ENCODE measurements around the gene EP400. TPM values are rescaled to one million over a fixed set of nuclear protein-coding genes. Genes with fewer than 3 reads are reported as not detected.

Gene EP400
- total and polyA plus RNA-seq, 8 donors = 33.5 to 49.9 (median 41.4) TPM

DNA sequence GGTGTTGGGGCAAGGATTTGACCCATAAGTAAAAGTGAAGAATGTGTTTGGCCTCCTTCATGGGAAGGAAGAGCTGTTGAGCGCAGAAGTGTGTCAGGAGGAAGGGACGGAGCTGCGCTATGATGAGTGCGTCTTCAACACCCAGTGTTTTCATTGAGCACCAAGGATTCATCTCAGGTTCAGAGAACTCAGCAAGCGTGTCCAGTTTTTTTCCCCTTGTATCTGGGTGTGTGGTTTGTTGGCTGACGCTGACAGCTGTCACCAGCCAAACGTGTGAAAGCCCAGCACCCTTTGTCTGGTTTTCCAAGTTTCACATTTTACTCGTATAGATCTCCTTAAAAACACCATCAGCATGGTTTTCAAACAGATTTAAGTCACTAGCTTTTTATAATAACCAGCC lies 12.3 kb downstream of the EP400 start:
- ATAC-seq = no peak
- Histone ChIP-seq H3K27me3 (no peaks in the 10 kb centered on the region), H3K36me3 (peaks cover 0 to 36% of the 10 kb centered on the region in 2 donors), H3K4me1 (peaks cover 0 to 20% of the 10 kb centered on the region in 2 donors), H3K9me3 (no peaks in the 10 kb centered on the region), H3K27ac (no peak overlapping the region), H3K4me3 (no peak overlapping the region)
- intact Hi-C loops (cut with DNase I) = no loop called here
- DNase-seq = no peak
- TF ChIP-seq, protein P1, sequence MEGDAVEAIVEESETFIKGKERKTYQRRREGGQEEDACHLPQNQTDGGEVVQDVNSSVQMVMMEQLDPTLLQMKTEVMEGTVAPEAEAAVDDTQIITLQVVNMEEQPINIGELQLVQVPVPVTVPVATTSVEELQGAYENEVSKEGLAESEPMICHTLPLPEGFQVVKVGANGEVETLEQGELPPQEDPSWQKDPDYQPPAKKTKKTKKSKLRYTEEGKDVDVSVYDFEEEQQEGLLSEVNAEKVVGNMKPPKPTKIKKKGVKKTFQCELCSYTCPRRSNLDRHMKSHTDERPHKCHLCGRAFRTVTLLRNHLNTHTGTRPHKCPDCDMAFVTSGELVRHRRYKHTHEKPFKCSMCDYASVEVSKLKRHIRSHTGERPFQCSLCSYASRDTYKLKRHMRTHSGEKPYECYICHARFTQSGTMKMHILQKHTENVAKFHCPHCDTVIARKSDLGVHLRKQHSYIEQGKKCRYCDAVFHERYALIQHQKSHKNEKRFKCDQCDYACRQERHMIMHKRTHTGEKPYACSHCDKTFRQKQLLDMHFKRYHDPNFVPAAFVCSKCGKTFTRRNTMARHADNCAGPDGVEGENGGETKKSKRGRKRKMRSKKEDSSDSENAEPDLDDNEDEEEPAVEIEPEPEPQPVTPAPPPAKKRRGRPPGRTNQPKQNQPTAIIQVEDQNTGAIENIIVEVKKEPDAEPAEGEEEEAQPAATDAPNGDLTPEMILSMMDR (IDR thresholded peaks at IDR 0.05) = no peak

GRCh38 chr12:131963381-131963780 lies 13.6 kb downstream of the EP400 start:
- H3K9me3 ChIP-seq = no peaks in the 10 kb centered on the region
- H3K27ac ChIP-seq = no peak overlapping the region
- TF ChIP-seq, protein P1 (IDR thresholded peaks at IDR 0.05) = no peak
- no peak for DNase-seq
- peaks cover 0 to 11% of the 10 kb centered on the region in 2 donors for H3K4me1 ChIP-seq
- no peaks in the 10 kb centered on the region for H3K27me3 ChIP-seq
- ATAC-seq = no peak
- intact Hi-C loops (cut with DNase I) = no loop called here
- H3K36me3 ChIP-seq = peaks cover 0 to 36% of the 10 kb centered on the region in 2 donors
- no peak overlapping the region for H3K4me3 ChIP-seq

DNA sequence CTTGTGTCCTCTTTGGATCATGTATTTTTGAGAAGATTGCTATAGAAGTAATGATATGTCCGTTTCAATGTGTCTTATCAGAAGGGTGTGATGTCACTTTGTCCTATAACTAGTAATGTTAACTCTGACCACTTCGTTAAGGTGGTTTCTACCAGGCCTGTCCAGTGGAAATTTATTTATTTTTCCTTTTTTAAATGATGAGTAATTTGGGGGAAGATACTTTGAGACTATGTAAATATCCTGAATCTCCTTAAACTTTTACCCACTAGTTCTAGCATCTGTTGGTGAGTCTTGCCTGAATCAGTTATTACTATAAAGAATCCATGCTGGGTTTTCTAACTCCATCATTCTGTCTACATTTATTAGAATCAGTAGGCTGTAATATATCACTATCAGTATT lies 15.3 kb downstream of the EP400 start:
- TF ChIP-seq, protein P1 (IDR thresholded peaks at IDR 0.05) = no peak
- no peak for DNase-seq
- H3K9me3 ChIP-seq = no peaks in the 10 kb centered on the region
- H3K4me3 ChIP-seq = no peak overlapping the region
- H3K36me3 ChIP-seq = peaks cover 0 to 34% of the 10 kb centered on the region in 2 donors
- no peaks in the 10 kb centered on the region for H3K27me3 ChIP-seq
- intact Hi-C loops (cut with DNase I) = no loop called here
- no peak for ATAC-seq
- no peak overlapping the region for H3K27ac ChIP-seq
- peaks cover 0 to 12% of the 10 kb centered on the region in 2 donors for H3K4me1 ChIP-seq

DNA sequence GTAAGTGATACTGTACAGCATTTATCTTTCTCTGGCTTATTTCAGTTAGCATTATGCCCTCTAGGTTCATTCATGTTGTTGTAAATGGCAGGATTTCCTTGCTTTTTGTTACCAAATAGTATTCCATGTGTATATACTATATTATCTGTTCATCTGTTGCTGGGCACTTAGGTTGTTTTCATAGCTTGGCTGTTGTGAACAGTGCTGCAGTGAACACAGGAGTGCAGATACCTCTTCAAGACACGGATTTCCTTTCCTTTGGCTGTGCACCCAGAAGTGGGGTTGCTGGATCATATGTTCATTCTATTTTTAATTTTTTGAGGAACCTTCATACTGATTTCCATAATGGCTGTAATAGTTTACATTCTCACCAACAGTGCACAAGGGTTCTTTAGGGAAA lies 21.5 kb downstream of the EP400 start:
- ATAC-seq (no peak), DNase-seq (no peak)
- Histone ChIP-seq H3K9me3 (no peaks in the 10 kb centered on the region), H3K4me1 (peaks cover 0 to 5% of the 10 kb centered on the region in 2 donors), H3K27me3 (no peaks in the 10 kb centered on the region), H3K27ac (no peak overlapping the region), H3K4me3 (no peak overlapping the region), H3K36me3 (peaks cover 0 to 14% of the 10 kb centered on the region in 2 donors)
- TF ChIP-seq, protein P1 (IDR thresholded peaks at IDR 0.05) = no peak
- intact Hi-C loops (cut with DNase I) = no loop called here

DNA sequence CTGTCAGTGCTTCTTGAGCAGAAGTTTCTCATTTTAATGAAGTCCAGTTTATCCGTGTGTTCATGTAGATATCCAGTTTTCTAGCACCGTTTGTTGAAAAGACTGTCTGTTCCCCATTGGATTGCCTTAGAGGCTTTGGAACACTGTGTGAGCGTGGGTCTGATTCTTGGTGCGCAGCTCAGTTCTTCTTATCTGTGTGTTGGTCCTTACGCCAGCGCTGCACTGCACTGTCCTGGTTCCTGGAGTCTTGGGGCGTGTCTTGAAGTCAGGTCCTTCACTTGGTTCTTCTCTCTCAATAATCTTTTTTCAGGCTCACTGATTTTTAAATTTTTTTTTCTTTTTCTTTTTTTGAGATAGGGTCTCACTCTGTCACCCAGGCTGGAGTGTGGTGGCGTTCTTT lies 25.5 kb downstream of the EP400 start:
- intact Hi-C loops (cut with DNase I) = no loop called here
- H3K27me3 ChIP-seq = no peaks in the 10 kb centered on the region
- H3K27ac ChIP-seq = no peak overlapping the region
- no peak for ATAC-seq
- no peaks in the 10 kb centered on the region for H3K9me3 ChIP-seq
- peaks cover 0 to 2% of the 10 kb centered on the region in 2 donors for H3K4me1 ChIP-seq
- peaks cover 0 to 33% of the 10 kb centered on the region in 2 donors for H3K36me3 ChIP-seq
- no peak for DNase-seq
- TF ChIP-seq, protein P1 (IDR thresholded peaks at IDR 0.05) = no peak
- no peak overlapping the region for H3K4me3 ChIP-seq
